GM11168 (cell line): ENCODE data around the gene DNAJC9.

Experiments used
- in situ Hi-C: fragments of 300-500 bp; cut with MboI; formaldehyde crosslinking; loops from one replicate; pipeline ENCODE4 v1.12.0; 2022; ENCODE audit warnings: low sequenced_read_pairs; ENCODE audit not compliant: unreplicated experiment

Gene DNAJC9

GRCh38 chr10:73246646-73247508 lies at the start of gene DNAJC9:
Gene DNAJC9, minus strand, starts transcription at chr10:73247255. Its CDS starts 66 bp downstream, at chr10:73247189.
- in situ Hi-C loops = no loop called here

- in situ Hi-C loops = no loop called here
Measured at GRCh38 chr10:73293461-73293860, 46.4 kb upstream of the DNAJC9 start.

GRCh38 chr10:73289958-73290357 lies 42.9 kb upstream of the DNAJC9 start:
- in situ Hi-C loops = no loop called here

- in situ Hi-C loops = no loop called here
Measured at GRCh38 chr10:73287441-73287840, 40.4 kb upstream of the DNAJC9 start.

- in situ Hi-C loops = no loop called here
Measured at GRCh38 chr10:73281097-73281496, 34.0 kb upstream of the DNAJC9 start.

DNA sequence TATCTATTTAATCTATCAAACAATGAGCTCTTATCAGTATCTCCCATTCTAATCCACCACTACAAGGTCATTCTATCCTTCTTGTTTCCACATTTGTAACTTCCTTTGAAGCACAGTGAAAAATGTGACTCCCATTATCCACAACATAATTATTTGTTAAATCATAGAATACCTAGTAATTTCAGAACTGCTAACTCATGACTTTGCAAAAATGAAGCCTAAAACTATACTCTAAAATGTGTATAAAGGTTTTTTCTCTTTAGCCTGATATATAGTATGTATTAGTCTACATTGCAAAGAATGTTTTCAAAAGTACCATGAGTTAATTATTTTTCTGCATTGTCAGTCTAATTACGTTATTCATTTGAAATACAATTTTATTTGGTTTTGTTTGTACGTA lies 17.4 kb upstream of the DNAJC9 start:
- in situ Hi-C loops = loop anchor here (25.0 kb wide), 1 partner anchor 373 kb away; the partner anchor contains the start of gene MYOZ1

GRCh38 chr10:73263693-73264347 lies 16.8 kb upstream of the DNAJC9 start:
- in situ Hi-C loops = loop anchor here (25.0 kb wide), 1 partner anchor 373 kb away; the partner anchor contains the start of gene MYOZ1

DNA sequence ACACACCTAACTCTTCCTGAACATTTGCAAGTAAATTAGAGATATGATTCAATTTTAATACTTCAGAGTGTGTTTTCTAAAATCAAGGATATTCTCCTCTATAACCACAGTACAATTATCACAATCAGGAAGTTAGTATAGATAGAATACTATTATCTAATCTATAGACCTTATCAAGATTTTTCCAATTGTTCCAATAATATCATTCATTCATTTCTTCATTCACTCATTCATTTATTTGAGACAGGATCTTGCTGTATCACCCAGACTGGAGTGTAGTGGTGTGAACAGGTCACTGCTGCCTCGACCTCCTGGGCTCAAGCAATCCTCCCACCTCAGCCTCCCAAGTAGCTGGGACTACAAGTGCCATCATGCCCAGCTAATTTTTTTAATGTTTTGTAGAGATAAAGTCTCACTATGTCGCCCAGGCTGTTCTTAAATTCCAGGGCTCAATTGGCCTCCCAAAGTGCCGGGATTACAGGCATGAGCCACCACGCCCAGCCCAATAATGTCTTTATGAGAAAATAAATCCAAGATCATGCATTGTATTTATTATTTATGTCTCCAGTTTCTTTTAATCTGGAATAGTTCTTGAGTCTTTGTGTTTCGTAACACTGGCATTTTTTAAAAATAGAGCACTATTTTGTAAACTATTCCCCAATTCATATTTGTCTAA lies 16.0 kb upstream of the DNAJC9 start:
- in situ Hi-C loops = loop anchor here (25.0 kb wide), 1 partner anchor 374 kb away; the partner anchor contains the start of gene MYOZ1

DNA sequence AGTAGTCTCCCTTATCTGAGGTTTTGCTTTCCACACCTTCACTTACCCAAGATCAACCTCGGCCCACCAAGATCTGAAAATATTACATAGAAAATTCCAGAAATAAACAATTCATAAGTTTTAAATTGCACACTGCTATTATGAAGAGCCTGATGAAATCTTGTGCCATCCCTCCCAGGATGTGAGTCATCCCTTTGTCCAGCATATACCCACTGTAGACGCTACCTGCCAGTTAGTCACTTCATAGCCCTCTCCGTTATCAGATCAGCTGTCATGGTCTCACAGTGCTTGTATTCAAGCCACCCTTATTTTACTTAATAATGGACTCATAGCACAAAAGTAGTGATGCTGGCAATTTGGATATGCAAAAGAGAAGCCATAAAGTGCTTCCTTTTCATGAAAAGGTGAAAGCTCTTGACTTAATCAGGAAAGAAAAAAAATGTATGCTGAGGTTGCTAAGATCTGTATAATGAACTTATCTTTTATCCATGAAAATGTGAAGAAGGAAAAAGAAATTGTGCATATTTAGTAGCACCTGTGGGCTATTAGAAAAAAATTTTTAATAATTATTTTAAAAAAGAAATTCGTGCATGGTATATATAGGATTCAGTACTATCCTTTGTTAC lies 15.2 kb upstream of the DNAJC9 start:
- in situ Hi-C loops = loop anchor here (25.0 kb wide), 1 partner anchor 375 kb away; the partner anchor contains the start of gene MYOZ1

- in situ Hi-C loops = loop anchor here (25.0 kb wide), 1 partner anchor 376 kb away; the partner anchor contains the start of gene MYOZ1
Measured at GRCh38 chr10:73261362-73261995, 14.4 kb upstream of the DNAJC9 start.

- in situ Hi-C loops = loop anchor here (25.0 kb wide), 1 partner anchor 379 kb away; the partner anchor contains the start of gene MYOZ1
Measured at GRCh38 chr10:73258612-73259011, 11.6 kb upstream of the DNAJC9 start.

DNA sequence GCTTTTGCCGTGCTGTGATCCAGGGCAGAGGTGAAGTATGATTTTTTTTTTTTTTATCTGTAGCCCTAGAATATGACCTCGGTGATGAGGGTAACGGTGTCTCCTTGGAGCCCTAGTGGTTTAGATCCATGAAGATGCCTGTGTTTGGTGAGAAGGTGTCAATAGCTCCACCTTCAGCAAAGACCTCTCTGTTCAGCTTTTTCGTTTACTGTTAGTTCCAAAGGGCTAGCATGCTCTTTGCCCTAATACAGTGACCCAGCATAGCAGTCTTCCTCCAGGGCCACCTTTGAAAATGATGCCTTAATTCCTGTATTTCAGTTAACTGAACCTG lies 6.1 kb upstream of the DNAJC9 start:
- in situ Hi-C loops = loop anchor here (25.0 kb wide), 1 partner anchor 384 kb away; the partner anchor contains the start of gene MYOZ1

DNA sequence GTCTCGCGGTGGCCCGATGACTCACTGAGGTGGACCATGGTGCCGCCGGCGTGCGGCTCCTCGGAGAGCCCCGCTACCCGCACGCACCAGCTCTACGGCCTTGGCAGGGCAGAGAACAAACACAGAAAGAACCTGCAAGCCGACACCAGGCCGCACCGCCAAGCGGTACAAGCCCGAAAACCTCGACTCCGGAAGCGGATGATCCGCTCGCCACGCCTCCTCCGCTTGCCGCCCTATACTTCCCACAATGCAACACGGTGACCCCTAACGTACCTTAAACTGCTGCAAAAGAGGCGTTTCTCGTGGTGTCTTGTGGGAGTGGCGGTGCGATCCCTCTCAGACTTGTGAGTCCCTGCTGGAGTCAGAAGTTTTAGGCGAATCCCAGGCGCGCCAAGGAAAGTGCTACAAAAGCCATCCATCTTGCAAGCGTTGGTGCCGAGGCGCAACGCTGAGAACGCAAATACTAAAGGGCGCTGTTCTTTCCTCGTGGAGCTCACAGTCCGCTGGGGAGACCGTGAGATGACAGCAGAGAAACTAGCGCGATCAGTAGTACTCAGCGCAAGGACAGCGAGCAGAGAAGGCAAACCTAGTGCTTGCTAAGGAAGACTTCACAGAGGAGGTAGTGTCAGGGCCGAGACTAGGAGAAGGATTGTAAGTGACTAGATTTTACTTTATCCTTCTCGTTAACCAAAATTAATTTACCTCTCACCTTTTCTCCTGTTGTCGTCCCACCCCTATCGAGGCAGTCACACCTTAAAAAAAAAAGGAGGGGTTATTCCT lies 5.6 kb upstream of the DNAJC9 start, which contains the start of gene MRPS16:
Gene MRPS16, minus strand, starts transcription at position 200 of the 780 bp plus-strand sequence. Its CDS starts 162 bp downstream, at position 38.
- in situ Hi-C loops = loop anchor here (25.0 kb wide), 1 partner anchor 385 kb away; the partner anchor contains the start of gene MYOZ1

- in situ Hi-C loops = loop anchor here (25.0 kb wide), 1 partner anchor 385 kb away; the partner anchor contains the start of gene MYOZ1
Measured at GRCh38 chr10:73251683-73252444, 4.8 kb upstream of the DNAJC9 start.

DNA sequence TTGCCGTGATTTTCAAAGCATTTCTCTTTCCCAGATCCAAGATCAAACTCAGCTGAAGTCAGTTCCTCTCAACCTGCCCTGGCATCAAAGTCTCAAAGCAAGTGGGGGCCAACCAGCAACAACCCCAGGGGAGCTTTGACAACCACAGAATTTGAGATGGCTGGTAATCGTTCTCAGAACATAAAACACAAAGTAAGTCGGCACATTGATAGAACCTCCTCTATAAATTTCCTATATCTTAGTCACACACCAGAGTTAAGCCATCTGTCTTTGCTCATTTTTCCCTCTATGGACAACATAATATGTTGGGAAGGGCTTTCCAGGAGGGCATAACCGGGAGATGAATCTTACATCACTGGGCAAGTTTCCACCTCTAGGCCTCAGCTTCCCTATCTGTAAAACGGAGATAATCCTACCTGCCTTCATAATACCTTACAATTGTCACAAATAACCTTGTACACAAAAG lies 1.2 kb upstream of the DNAJC9 start:
- in situ Hi-C loops = no loop called here

GRCh38 chr10:73247509-73248258 lies 629 bp upstream of the DNAJC9 start:
- in situ Hi-C loops = no loop called here

GRCh38 chr10:73246322-73246645 lies 771 bp downstream of the DNAJC9 start:
- in situ Hi-C loops = no loop called here
